ELR (cell line): Measurements from ENCODE around the gene CABCOCO1.
"Not testable (repeated sequence)": the region's sequence is repeated elsewhere in the genome, so short reads cannot be mapped to it uniquely, and the experiment has no call there.

Source experiments
- DNase-seq: peaks from one replicate; pipeline ENCODE4 v3.0.0-alpha.2; 2015; ENCODE audit warnings: low read depth

Gene CABCOCO1

DNA sequence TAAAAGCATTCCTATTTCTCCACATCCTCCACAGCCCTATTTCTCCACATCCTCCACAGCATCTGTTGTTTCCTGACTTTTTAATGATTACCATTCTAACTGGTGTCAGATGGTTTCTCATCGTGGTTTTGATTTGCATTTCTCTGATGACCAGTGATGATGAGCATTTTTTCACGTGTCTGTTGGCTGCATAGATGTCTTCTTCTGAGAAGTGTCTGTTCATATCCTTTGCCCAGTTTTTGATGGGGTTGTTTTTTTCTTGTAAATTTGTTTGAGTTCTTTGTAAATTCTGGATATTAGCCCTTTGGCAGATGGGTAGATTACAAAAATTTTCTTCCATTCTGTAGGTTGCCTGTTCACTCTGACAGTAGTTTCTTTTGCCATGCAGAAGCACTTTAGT, 49.4 kb downstream of the CABCOCO1 start:
- not testable (repeated sequence) for DNase-seq

DNA sequence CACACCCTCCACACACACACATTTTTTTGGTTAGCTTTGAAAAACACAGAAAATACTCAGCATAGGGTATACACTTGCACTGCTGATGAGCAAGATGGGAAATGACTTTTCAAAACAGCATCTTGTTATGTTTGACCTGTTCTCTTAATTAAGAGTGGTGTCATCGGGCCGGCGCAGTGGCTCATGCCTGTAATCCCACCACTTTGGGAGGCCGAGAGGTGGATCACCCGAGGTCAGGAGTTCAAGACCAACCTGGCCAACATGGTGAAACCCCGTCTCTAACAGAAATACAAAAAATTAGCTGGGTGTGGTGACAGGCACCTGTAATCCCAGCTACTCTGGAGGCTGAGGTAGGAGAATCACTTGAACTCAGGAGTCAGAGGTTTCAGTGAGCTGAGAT, 56.7 kb downstream of the CABCOCO1 start:
- not testable (repeated sequence) for DNase-seq

DNA sequence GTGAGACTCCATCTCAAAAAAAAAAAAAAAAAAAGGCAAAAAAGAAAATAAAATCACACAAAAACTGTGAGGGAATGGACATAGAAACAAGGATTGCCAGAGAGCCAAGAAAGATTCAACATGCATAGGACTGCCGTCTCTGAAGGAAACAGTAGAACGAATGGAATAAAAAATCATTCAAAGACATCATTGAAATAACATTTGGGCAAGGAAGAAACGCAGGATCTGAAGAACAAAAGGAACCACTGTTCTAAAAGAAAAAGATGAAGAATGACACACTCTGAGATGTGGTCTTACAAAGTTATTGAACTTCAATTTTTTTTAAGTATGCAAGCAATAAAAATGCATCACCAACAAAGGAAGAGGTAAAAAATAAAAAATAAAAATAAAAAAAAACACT, 57.2 kb downstream of the CABCOCO1 start:
- DNase-seq = no peak

DNA sequence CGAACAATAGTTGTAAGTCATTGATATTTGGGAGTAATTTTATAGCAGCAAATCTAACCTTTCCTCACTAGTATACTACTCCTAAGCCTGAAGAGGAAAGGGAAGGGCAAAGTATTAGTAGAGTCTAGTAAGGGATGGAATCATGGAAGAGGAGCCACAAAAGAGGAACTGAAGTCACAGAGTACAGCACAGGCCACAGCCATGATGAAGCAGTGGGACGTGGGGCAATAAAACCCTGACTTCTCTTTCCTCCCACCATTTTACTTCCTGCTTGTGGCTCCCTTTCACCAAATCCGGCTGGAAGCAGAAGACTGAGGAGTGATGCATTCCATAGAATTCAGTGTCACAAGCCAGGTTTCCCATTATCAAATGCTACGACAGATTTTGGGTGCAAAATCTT, 58.7 kb downstream of the CABCOCO1 start:
- no peak for DNase-seq

DNA sequence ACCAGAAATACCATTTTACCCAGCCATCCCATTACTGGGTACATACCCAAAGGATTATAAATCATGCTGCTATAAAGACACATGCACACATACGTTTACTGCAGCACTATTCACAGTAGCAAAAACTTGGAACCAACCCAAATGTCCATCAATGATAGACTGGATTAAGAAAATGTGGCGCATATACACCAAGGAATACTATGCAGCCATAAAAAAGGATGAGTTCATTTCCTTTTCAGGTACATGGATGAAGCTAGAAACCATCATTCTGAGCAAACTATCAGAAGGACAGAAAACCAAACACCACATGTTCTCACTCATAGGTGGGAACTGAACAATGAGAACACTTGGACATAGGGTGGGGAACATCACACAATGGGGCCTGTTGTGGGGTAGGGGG, 62.5 kb downstream of the CABCOCO1 start:
- not testable (repeated sequence) for DNase-seq

DNA sequence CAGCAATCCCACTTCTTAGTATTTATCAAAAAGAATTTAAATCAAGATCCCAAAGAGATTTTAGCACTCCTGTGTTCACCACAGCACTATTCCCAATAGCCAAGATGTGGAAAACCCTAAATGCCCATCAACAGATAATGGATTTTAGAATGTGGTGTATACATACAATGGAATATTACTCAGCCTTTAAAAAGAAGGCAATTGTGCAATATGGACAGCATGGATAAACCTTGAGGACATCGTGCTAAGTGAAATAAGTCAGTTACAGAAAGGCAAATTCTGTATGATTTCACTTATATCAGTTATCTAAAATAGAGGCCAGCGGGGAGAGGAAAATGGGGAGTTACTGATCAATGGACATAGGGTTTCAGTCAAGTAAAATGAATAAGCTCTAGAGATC, 66.9 kb downstream of the CABCOCO1 start:
- no peak for DNase-seq

DNA sequence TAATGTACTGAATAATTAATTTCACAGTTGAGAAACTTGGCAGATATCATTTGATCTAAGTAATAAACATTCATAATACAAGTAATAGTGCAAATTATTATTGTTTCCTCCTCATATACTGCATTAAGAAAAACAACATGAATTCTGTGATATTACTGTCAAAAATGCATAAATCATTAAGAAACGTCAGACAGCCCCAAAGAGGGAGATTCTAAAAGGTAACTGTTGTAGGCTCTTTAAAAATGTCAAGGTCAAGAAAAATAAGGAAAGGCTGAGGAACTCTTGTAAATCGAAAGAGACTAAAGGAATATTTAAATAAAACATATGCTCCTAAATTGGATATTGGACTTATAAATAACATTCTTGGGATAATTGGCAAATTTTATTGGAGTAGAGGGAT, 67.9 kb downstream of the CABCOCO1 start:
- DNase-seq = no peak

DNA sequence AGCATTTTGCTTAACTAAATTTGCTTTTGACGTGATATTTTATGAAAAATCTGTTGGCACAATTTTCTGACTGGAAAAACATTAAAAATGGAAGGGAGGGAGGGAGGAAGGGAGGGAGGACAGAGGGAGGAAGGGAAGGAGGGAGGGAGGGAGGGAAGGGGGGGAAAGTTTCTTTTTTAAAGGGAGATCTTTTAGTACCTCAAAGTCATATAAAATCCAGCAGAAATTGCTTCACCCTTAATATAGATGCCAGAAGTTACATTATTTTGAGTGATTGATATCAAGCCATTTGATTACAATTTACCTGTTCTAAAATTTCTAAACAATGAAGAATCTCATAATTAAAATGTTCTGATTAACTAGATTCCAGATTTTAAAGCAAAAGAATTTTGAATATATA, 68.9 kb downstream of the CABCOCO1 start:
- DNase-seq = no peak

DNA sequence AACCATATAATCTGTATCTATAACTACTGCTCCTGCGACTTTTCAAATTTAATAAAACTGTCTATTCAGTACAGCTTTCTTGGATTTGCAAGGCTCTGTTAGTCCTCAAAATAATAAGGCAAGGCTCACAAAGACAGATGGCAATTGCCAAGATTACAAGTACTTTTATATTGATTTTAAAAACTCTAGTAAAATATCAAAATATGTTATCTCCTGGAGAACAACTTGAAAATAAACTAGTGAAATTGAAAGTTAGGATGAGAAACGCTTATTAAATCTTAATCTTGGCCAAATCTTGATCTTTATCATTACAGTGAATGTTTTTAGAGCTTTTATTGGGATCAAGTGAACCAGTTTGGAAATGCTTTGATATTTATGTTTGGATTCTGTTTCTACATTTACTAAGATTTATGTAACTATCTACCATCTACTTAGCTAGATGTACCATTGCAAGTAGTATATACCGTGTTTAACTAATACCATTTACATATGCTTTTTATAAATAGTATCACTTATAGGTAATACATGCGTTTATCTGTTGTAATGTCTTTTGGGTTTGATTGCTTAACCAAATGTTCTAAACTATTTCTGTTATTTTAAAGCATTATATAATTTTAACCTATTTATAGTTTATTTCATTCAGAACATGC, 70.0 kb downstream of the CABCOCO1 start:
- no peak for DNase-seq

DNA sequence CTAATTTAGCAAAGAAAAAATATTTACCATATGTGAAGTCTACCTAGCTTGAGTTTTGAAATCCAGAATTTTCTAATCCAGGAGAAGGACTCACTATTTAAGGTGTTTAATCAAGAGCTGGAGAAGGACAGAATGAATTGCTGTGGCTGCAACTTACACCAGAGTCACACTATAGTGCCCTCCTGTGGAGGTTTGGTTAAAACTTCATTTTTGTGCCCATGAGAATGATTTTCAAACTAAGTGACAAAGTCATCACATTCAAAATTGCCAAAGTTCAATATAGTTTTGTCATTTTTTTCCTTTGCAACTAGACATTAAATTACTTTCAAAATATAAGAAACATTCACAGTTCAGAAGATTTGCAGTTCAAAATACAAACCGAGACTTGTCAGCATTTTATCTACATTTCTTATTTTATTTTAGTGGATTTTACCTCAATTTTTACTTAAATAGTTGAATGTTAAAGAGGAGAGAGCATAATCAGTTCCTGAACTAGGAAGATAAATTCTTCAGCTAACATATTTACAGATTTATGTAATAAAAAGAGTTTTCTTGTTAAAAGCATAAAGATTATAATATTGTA, 70.7 kb downstream of the CABCOCO1 start:
- peak; percentile 64 for DNase-seq

DNA sequence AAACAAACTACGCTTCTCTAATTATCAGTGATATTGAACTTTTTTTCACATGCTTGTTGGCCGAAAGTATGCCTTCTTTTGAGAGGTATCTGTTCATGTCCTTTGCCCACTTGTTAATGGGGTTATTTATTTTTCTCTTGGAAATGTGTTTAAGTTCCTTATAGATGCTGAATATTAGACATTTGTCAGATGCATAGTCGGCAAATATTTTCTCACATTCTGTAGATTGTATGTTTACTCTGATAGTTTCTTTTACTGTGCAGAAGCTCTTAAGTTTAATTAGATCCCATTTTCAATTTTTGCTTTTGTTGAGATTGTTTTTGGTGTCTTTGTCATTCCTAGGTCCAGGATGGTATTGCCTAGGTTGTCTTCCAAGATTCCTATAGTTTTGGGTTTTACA, 73.2 kb downstream of the CABCOCO1 start:
- no peak for DNase-seq

DNA sequence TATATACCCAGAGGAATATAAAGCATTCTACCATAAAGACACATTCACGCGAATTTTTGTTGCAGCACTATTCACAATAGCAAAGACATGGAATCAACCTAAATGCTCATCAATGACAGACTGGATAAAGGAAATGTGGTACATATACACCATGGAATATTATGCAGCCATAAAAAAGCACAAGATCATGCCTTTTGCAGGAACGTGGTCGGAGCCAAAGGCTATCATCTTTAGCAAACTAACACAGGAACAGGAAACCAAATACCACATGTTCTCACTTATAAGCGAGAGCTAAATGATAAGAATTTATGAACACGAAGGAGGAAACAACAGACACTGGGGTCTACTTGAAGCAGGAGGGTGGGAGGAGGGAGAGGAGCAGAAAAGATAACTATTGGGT, 74.7 kb downstream of the CABCOCO1 start:
- not testable (repeated sequence) for DNase-seq

DNA sequence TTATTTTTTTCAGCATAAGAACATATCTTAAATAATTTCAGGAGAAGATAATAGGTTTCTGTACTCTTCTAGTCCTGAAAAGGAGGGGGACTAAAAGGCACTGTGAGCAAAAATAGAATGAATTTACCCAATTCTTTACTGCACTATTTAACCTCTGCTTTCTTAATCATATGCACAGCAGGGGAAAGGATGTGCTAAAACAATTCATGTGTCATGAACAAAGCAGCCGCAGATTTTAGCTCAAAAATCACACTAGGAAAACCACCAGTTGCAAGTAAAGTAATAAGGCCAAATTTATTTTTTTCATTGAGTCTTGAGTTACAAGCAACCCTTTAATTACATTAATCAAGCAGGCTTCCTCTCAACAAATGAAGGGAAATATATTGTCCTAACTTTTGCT, 80.1 kb downstream of the CABCOCO1 start:
- no peak for DNase-seq

DNA sequence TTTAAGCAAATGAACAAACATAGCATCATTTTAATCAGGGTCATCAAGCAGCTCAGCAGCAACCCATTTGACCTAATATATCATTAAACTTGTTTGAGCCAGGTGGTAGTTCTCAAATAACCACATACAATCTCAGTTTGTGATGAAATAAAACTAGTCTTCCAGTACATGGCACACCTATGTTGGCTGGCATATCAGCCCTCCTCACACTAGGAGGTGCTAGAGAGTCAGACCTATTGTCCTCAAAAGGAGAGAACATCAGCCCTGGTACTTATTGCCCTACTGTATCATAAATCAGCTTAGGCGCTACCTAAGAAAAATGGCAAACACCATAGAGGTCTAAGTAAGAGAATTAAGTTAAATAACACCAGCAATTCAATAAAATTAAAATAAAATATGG, 81.7 kb downstream of the CABCOCO1 start:
- DNase-seq = peak; percentile 13

DNA sequence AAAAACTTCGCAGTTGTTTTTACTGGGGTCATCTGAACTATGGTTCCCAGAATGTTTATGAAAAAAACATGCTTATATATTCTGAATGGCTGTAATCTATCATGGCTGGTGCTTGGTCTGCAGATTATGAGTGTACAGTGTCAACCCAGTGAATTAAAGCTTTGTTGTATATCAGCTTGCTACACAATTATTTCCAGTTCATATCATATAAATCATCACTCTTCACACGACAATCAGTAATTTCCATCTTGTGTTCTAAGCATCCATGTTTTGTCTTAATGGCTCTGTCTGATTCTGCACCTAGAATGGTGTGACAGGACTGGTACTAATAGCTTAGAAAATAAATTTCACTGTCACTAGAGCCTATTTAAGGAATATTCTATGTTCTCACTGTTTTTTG, 83.6 kb downstream of the CABCOCO1 start:
- DNase-seq = no peak

DNA sequence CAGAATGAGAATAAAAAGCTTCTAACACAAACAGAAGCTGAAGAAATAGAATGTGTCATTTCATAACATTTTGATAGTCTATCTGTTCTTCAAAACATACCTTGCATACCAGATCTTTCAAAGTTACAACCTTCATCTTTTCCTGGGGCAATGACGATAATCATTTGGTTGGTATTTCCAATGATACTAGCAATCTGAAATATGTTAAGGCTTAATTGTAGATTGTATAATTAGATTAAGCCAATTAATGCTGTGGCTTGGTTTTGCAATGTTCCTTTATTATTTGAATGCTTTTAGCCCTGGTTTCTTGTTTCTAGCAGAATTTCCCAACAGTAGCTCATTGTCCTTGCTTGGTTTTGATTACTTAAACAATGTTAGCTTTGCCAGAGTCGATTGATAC, 84.6 kb downstream of the CABCOCO1 start:
- no peak for DNase-seq

DNA sequence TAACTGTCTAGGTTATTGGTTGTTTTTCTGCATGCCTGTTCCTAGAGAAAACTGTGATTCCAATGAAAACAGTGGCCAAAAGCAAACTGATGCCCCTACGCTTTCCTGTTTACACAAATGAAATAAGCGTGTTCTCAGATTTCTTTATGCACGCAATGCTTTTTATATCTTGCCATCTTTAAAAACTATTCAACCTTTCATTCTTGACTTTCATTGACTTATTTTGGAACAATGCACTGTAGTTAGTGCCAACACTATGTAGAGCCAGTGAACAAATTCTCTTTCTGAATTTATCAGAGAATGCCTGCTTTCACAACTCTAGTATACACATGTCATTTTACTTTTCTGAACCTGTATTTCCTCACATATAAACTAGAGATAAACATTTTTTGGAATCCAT, 86.6 kb downstream of the CABCOCO1 start:
- no peak for DNase-seq

DNA sequence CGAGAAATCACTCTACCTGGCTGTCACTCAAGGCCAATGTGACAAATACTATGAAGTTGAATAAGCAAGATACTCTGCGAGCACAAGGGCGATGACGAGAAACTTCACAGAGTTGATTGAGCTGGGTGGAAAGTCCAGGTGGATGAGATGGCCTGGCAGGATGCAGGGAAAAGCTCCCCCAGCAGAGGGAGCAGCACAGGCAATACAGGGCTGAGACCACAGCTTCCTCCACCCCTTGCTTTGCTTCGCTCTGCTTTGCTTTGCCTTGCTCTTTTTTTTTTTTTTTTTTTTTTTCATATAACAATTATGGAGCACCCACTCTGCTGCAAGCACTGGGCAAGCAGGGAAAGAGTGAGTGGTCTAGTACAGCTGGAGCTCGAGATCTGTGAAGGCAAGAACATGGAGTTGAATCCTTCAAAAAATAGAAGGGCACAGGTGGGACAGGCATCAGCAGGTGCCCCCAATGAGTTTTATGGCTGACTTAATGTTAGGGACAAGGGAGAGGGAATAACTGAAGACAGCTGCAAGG, 88.3 kb downstream of the CABCOCO1 start:
- DNase-seq = peak; percentile 84

DNA sequence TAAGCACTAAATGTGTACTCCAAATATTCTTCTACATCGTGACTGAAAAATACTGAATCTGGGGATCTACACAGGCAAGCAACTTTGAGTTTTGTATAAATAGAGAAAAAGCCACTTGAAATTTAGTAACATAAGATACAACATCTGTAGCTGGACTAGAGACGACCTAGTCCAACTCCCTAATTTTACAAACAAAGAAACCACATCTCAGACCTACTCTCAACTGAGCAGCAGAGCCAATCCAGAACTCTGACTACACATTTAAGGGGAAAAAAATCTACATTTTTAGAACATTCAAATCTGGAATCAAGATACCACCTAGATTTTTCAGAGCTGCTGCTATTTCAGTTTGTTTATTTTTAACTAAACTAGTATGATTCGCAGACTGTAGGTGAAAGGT, 88.9 kb downstream of the CABCOCO1 start:
- DNase-seq = no peak

DNA sequence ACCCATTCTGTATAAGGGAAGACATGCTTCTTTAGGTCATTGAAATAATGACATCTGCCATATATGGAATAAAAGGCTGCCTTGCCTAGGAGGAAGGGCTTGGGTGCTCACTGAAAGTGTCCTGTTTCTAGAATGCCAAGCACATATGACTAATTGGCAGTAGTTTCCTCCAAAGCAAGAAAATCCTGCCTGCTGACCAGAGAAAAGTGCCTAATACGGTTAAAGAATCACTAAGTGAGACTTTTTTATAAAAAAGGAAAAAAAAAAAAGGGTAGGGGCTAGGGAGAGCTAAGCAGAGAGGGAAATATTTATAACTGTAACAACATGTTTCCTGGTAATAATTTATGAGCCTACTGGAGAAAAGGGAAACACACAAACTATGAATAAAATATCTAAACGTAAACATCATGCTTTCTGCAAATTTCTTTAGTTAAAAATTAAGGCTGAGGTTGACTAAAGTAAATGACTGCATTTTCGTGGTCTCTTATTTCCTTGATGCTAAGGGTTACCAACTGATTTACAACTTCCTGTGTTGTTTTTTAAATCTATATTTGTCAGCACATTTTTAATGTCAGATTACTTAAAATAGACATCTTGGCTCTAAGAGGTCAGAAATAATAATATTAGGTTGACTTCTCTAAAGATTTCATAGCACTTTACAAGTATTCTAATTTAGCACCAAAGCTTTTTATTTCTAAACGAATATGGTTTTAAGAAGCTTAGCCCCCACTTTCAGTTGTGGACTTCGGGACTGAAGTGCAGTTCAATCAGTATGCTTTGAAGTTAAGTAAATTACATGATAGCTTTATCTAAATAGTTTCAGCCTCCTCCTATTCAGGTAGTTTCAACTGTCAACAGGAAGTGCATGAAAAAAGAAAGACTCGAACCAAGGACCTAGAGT, 89.6 kb downstream of the CABCOCO1 start:
- peak; percentile 67 for DNase-seq

DNA sequence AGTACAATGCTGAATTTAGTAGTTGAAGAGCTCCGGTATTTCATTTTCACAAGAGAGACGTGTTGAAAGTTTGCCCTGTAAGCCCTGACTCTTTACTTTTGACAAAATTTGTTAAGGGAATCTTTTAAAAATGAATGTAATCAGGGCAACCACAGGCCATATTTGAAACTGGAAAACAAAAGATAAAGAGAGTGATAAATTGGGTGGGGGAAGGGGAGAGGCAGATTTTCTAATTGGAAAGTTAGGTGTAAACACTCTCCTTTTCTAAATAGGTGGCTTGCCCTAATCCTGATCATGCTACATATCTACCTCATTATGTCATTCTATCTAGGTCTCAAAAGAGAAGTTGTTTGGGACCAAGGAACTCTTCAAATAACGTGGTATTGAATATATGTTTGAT, 90.7 kb downstream of the CABCOCO1 start:
- DNase-seq = no peak

DNA sequence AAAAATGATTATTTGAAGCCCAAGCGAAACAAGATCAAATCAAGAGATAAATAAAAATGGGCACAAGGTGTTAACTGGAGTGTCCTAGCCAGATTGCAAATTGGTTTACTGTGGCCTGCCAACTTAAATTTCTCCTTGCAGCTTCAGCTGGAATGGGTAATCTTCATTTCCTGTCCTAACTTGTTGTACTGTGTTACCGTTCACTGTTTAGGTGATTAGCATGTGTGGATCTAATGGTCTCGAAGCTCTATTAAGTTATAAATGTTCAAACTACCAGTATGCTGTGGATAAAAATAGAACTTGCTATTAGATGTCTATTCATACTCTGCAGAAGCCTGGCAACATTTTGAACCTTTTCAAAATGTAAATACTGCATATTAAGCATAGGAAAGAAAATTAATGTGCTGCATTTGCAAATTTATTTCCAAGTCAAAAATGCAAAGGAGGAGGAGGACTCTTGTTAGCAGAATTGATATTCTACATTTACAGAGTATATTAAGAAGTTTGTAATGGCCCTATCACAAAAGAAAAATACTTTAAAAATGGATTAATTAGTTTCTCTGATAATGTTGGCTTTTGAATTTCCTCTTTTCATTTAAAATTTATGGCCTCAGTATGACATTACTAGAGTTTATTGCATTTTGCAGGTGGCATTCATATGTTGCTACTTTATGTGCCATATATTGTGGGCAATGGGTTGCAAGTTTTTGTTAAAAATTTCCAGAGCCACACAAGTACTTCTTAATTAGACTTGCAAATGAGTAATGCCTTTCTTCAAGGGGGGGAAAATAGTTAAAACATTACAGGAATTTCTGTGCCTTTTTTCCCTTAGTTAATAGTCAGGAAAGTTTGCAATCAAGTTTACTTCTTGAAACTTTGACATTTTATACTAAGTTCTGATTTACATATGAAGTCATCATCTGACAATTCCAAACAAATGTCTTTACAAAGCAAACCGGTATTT, 92.1 kb downstream of the CABCOCO1 start:
- peak; percentile 37 for DNase-seq
